ENCODE results near the gene PRKCE. TPM values are rescaled to one million over a fixed set of nuclear protein-coding genes. Genes with fewer than 3 reads are reported as not detected.

The PRKCE gene
- total RNA-seq, 1 experiment from 2014 or later: 14.0 TPM

DNA sequence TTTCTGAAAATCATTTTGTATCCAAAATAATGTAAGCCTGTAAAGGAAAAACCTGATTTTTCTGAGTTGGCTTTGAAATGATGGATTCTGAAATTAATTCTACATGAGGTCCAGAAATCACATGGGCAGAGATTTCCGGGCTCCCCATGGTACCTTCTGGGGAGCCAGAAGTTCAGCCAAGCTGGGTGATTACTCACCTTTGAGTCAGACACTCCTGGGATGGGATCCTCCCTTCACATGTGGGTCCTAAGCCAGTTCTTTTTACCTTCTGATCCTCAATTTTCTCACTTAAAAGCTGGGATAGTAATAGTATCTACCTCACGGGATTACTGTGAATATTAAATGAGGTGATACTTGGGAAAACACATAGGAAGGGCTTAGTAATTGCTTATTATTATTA lies 465.9 kb downstream of the PRKCE start:
- no peaks in the 10 kb centered on the region for H3K4me1 ChIP-seq (ENCODE audit: control insufficient read depth, insufficient read depth, low read length)
- CTCF ChIA-PET: no interaction called here
- no peaks in the 10 kb centered on the region for H3K9me3 ChIP-seq (ENCODE audit: control insufficient read depth, insufficient read depth, low read depth, low read length)
- H3K36me3 ChIP-seq (ENCODE audit: control insufficient read depth, insufficient read depth, low read length): no peaks in the 10 kb centered on the region
- TF ChIP-seq TCF7L2 (IDR thresholded peaks at IDR 0.05; ENCODE audit: low read depth, low read length): no peak
- TF ChIP-seq, protein P1, sequence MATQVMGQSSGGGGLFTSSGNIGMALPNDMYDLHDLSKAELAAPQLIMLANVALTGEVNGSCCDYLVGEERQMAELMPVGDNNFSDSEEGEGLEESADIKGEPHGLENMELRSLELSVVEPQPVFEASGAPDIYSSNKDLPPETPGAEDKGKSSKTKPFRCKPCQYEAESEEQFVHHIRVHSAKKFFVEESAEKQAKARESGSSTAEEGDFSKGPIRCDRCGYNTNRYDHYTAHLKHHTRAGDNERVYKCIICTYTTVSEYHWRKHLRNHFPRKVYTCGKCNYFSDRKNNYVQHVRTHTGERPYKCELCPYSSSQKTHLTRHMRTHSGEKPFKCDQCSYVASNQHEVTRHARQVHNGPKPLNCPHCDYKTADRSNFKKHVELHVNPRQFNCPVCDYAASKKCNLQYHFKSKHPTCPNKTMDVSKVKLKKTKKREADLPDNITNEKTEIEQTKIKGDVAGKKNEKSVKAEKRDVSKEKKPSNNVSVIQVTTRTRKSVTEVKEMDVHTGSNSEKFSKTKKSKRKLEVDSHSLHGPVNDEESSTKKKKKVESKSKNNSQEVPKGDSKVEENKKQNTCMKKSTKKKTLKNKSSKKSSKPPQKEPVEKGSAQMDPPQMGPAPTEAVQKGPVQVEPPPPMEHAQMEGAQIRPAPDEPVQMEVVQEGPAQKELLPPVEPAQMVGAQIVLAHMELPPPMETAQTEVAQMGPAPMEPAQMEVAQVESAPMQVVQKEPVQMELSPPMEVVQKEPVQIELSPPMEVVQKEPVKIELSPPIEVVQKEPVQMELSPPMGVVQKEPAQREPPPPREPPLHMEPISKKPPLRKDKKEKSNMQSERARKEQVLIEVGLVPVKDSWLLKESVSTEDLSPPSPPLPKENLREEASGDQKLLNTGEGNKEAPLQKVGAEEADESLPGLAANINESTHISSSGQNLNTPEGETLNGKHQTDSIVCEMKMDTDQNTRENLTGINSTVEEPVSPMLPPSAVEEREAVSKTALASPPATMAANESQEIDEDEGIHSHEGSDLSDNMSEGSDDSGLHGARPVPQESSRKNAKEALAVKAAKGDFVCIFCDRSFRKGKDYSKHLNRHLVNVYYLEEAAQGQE (IDR thresholded peaks at IDR 0.05; ENCODE audit: insufficient read depth in 1 of 2, low read depth in 2 of 2, low read length in 1 of 2): no peak
- TF ChIP-seq SIN3A (IDR thresholded peaks at IDR 0.05; ENCODE audit: borderline replicate concordance, insufficient read depth, low read depth, low read length): no peak
- no peak for TF ChIP-seq POLR2AphosphoS5 (IDR thresholded peaks at IDR 0.05; ENCODE audit: low read depth, low read length)
- TF ChIP-seq, protein P2, sequence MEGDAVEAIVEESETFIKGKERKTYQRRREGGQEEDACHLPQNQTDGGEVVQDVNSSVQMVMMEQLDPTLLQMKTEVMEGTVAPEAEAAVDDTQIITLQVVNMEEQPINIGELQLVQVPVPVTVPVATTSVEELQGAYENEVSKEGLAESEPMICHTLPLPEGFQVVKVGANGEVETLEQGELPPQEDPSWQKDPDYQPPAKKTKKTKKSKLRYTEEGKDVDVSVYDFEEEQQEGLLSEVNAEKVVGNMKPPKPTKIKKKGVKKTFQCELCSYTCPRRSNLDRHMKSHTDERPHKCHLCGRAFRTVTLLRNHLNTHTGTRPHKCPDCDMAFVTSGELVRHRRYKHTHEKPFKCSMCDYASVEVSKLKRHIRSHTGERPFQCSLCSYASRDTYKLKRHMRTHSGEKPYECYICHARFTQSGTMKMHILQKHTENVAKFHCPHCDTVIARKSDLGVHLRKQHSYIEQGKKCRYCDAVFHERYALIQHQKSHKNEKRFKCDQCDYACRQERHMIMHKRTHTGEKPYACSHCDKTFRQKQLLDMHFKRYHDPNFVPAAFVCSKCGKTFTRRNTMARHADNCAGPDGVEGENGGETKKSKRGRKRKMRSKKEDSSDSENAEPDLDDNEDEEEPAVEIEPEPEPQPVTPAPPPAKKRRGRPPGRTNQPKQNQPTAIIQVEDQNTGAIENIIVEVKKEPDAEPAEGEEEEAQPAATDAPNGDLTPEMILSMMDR (IDR thresholded peaks at IDR 0.05): no peak
- H3K4me3 ChIP-seq (ENCODE audit: low read depth in 2 of 2, low read length in 2 of 2): no peak overlapping the region
- intact Hi-C loops (cut with micrococcal nuclease; ENCODE audit: unreplicated experiment) (no loop called here), in situ Hi-C loops (cut with HindIII; ENCODE audit: low pct_unique_long_range_greater_than_20kb, low sequenced_read_pairs) (no loop called here)
- ATAC-seq: no peak
- H3K27me3 ChIP-seq (ENCODE audit: control insufficient read depth, insufficient read depth, low read length): no peaks in the 10 kb centered on the region
- BruUV-seq (replicated peaks): no TSS peak
- H3K27ac ChIP-seq (ENCODE audit: low read length): no peak overlapping the region
- POLR2A ChIA-PET: interaction anchor here (0.5 kb wide), 1 partner anchor 1429 kb away, joined by 4 read pairs; no protein-coding TSS in a partner anchor
- no peak for DNase-seq (ENCODE audit: low read depth, low spot score)

DNA sequence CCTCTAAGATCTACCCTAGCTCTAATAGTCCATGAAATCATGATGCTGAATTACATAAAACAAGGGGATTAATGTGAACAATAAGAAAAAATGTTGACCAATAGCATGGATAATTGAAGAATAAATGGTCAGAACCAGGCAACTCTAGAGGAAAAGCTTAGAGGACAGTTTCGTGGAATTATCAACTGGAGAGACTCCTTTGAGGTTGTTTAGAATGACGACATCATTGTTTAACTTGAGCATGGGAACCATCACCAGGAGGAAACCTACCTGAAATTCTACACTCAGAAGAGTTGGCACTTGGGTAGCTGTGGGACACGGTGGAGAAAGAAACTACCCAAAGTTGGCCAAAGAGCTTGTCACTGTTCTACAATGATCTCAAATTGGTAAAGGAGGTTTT lies 466.5 kb downstream of the PRKCE start:
- intact Hi-C loops (cut with micrococcal nuclease; ENCODE audit: unreplicated experiment): no loop called here
- Histone ChIP-seq H3K4me3 (ENCODE audit: low read depth in 2 of 2, low read length in 2 of 2) (no peak overlapping the region), H3K9me3 (ENCODE audit: control insufficient read depth, insufficient read depth, low read depth, low read length) (no peaks in the 10 kb centered on the region), H3K4me1 (ENCODE audit: control insufficient read depth, insufficient read depth, low read length) (no peaks in the 10 kb centered on the region), H3K27ac (ENCODE audit: low read length) (no peak overlapping the region), H3K27me3 (ENCODE audit: control insufficient read depth, insufficient read depth, low read length) (no peaks in the 10 kb centered on the region), H3K36me3 (ENCODE audit: control insufficient read depth, insufficient read depth, low read length) (no peaks in the 10 kb centered on the region)
- ATAC-seq (no peak), DNase-seq (ENCODE audit: low read depth, low spot score) (no peak)
- in situ Hi-C loops (cut with HindIII; ENCODE audit: low pct_unique_long_range_greater_than_20kb, low sequenced_read_pairs): no loop called here
- ChIA-PET CTCF (interaction anchor here (0.6 kb wide), 1 partner anchor 181 kb away, joined by 8 read pairs; no protein-coding TSS in a partner anchor), POLR2A (interaction anchor here (0.5 kb wide), 1 partner anchor 1428 kb away, joined by 4 read pairs; no protein-coding TSS in a partner anchor)
- TF ChIP-seq POLR2AphosphoS5 (IDR thresholded peaks at IDR 0.05; ENCODE audit: low read depth, low read length) (no peak), TCF7L2 (IDR thresholded peaks at IDR 0.05; ENCODE audit: low read depth, low read length) (no peak), SIN3A (IDR thresholded peaks at IDR 0.05; ENCODE audit: borderline replicate concordance, insufficient read depth, low read depth, low read length) (no peak)
- TF ChIP-seq, protein P2 (IDR thresholded peaks at IDR 0.05): no peak
- TF ChIP-seq, protein P1 (IDR thresholded peaks at IDR 0.05; ENCODE audit: insufficient read depth in 1 of 2, low read depth in 2 of 2, low read length in 1 of 2): no peak
- no TSS peak for BruUV-seq (replicated peaks)
